Measurements from ENCODE around the gene GIPC2.

Gene GIPC2

GRCh38 chr1:78005448-78005722, 40.4 kb upstream of the GIPC2 start:
- TF ChIP-seq, protein P1, sequence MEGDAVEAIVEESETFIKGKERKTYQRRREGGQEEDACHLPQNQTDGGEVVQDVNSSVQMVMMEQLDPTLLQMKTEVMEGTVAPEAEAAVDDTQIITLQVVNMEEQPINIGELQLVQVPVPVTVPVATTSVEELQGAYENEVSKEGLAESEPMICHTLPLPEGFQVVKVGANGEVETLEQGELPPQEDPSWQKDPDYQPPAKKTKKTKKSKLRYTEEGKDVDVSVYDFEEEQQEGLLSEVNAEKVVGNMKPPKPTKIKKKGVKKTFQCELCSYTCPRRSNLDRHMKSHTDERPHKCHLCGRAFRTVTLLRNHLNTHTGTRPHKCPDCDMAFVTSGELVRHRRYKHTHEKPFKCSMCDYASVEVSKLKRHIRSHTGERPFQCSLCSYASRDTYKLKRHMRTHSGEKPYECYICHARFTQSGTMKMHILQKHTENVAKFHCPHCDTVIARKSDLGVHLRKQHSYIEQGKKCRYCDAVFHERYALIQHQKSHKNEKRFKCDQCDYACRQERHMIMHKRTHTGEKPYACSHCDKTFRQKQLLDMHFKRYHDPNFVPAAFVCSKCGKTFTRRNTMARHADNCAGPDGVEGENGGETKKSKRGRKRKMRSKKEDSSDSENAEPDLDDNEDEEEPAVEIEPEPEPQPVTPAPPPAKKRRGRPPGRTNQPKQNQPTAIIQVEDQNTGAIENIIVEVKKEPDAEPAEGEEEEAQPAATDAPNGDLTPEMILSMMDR (IDR thresholded peaks at IDR 0.05; ENCODE audit: low read length, missing control alignments) = no peak
- DNase-seq (ENCODE audit: low read depth) = no peak
- peak overlapping the region; percentile 82 for H3K4me3 ChIP-seq (replicated peaks; ENCODE audit: low read depth, low read length)

- DNase-seq (ENCODE audit: low read depth) = peak; percentile 96
- TF ChIP-seq, protein P1 (IDR thresholded peaks at IDR 0.05; ENCODE audit: low read length, missing control alignments) = no peak
- H3K4me3 ChIP-seq (replicated peaks; ENCODE audit: low read depth, low read length) = peak overlapping the region; percentile 82
Observed at GRCh38 chr1:78005755-78006154, 40.0 kb upstream of the GIPC2 start.

DNA sequence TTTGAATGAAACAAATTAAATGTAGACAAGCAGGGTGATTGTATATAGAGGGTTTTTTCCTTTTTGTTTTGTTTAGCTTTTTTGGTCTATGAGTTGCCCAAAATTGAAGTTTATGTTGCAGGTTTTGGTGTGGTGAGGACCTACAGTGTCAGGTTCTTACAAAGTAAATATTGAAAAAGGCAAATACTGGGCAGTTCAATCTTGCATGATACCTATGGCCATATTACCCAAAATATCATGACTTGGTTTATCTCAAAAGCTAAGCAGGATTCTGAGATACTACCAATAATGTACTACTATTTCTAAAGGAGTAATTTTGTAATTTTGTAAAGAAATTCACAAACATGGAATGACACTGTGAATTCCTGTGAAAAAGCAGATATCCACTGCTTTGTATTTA, 39.2 kb upstream of the GIPC2 start:
- TF ChIP-seq, protein P1 (IDR thresholded peaks at IDR 0.05; ENCODE audit: low read length, missing control alignments) = no peak
- H3K4me3 ChIP-seq (replicated peaks; ENCODE audit: low read depth, low read length) = peak overlapping the region; percentile 82
- no peak for DNase-seq (ENCODE audit: low read depth)

DNA sequence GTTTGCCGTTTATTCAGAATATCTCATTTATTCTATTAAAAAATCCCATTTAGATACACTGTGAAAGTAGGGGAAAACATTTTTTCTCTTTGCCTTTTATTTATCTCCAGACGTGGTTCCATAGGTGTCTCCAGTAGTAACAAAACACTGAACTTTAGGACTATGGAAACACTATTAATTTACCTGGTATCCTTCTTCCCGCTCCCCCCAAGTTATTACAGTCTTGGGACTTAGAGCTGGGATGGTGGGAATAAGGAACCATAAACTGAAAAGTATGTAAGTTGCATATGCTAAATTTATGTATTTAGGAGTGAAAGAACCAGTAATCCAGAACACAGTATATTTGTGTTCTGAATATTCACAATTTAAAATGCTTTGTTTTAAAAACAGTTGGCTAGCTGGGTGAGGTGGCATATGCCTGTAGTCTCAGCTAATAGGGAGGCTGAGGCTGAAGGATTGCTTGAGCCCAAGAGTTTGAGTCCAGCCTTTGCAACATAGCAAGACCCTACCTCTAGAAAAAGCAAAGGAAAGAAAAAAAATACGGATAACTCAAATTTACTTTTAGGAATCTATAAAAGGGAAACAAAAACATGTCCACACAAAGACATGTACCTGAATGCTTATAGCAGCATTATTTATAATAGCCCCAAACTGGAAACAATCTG, 38.0 kb upstream of the GIPC2 start:
- no peak for DNase-seq (ENCODE audit: low read depth)
- TF ChIP-seq, protein P1 (IDR thresholded peaks at IDR 0.05; ENCODE audit: low read length, missing control alignments) = no peak
- peak overlapping the region; percentile 82 for H3K4me3 ChIP-seq (replicated peaks; ENCODE audit: low read depth, low read length)

GRCh38 chr1:78009276-78009675, 36.5 kb upstream of the GIPC2 start:
- DNase-seq (ENCODE audit: low read depth) = no peak
- H3K4me3 ChIP-seq (replicated peaks; ENCODE audit: low read depth, low read length) = peak overlapping the region; percentile 82
- TF ChIP-seq, protein P1 (IDR thresholded peaks at IDR 0.05; ENCODE audit: low read length, missing control alignments) = no peak

GRCh38 chr1:78009836-78010235, 35.9 kb upstream of the GIPC2 start:
- TF ChIP-seq, protein P1 (IDR thresholded peaks at IDR 0.05; ENCODE audit: low read length, missing control alignments) = no peak
- peak overlapping the region; percentile 82 for H3K4me3 ChIP-seq (replicated peaks; ENCODE audit: low read depth, low read length)
- no peak for DNase-seq (ENCODE audit: low read depth)

DNA sequence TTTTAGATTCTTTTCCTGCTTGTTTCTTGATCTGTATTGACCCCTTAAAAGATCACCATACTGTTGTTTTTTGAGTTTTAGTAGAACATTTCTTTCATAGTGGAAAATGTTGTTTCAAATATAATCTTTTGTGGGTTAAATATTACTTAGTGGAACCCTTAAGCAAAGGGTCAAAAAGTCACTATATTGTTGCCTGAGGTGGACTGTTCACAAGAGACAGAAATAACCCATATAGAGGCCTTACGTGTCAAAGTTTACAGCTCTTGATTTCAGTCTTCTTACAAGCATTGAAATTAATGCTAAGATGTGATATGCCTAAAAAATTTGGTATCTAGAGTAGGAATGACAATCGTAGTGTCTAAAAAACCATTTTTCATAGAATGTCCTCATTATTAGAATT, 34.7 kb upstream of the GIPC2 start:
- TF ChIP-seq, protein P1 (IDR thresholded peaks at IDR 0.05; ENCODE audit: low read length, missing control alignments) = no peak
- H3K4me3 ChIP-seq (replicated peaks; ENCODE audit: low read depth, low read length) = peak overlapping the region; percentile 82

More for the DNA sequence above, 34.7 kb upstream of the GIPC2 start:
- no peak for DNase-seq (ENCODE audit: low read depth)
